HG03575 (cell line): Measurements from ENCODE around the gene LRIT3.
"Not testable (repeated sequence)": the region's sequence is repeated elsewhere in the genome, so short reads cannot be mapped to it uniquely, and the experiment has no call there.

Experiments
- ATAC-seq: cut with Tn5 transposase; IDR thresholded peaks from one replicate; pipeline ENCODE4 v1.9.1; 2021; ENCODE audit not compliant: unreplicated experiment, insufficient number of reproducible peaks, low FRiP score; ENCODE audit errors: extremely low read depth

LRIT3 gene

GRCh38 chr4:109846395-109847098, 1.4 kb upstream of the LRIT3 start:
- no peak for ATAC-seq

DNA sequence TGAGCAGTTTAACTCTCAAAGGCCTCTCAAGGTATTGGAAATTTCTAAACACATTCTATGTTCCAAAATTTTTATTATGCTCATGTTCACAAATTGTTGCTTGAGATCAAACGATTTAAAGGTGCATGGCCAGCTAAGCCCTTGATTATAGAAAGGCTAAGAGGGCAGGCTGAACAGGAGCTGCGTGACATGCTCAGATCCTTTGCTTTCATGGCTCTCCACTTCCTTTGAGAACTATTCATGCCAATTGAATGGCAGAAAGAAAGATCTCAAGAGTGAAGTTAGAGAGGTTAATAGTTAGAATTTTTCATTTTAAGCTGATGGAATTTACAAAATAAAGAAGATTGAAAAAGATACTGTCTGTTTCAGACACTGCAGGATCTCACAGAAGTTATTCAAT, 594 bp downstream of the LRIT3 start:
- ATAC-seq: no peak

- ATAC-seq: no peak
Measured at GRCh38 chr4:109850601-109851000, 2.7 kb downstream of the LRIT3 start.

GRCh38 chr4:109859426-109860300, 11.8 kb downstream of the LRIT3 start:
- not testable (repeated sequence) for ATAC-seq

DNA sequence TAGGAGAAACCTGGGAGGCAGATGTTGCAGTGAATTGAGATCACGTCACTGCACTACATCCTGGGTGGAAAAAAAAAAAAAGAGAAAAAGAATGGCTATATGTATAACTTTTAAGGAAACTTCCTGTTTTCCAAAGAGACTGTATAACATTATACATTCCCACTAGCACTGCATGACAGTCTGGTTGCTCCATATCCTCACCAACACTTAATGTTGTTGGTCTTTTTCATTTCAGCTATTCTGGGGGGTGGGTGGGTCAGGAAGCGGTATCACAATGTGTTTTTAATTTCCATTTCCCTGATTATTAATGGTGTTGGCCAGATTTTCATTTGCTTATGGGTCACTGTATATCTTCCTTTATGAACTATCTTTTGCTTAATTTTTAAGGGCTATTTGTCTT, 13.4 kb downstream of the LRIT3 start:
- ATAC-seq: no peak

- ATAC-seq: no peak
Measured at GRCh38 chr4:109861916-109862511, 14.1 kb downstream of the LRIT3 start.

DNA sequence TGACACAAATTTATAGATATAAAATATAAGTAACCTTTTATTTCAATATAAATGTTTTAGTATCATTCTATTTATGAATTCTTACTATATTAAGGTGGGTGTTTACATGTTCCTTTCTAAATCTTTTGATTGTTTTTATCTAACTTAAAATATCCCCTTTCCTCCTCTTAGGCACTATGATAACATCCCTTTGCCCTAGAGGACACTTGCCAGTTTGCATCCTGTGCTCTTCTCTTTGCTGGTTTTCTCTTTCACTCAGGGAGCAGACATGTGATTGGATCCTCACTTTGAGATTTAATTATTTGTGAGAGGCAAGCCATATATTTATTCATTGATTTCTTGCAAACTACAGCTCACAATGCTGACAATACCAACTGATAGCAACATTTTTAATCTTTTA, 16.2 kb downstream of the LRIT3 start:
- no peak for ATAC-seq

GRCh38 chr4:109870061-109870460, 22.2 kb downstream of the LRIT3 start:
- no peak for ATAC-seq

DNA sequence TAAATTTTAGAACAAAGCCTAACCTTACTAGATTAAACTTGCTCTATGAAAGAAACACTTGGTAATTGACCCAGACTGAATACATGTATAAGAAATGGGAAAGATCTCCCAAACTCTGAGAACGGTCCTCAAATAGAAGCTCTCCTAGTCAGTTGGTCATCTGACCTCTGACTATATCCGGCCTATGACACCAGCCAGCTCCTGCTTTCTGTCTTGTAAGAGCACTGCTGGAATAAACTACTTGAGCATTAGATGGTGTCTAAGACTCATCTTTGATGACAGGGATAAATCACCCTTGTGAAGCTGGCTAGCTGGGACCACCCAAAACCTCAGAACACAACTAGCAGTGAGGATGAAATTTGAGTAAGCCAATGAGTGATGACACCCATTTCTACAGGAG, 24.2 kb downstream of the LRIT3 start:
- ATAC-seq: no peak

DNA sequence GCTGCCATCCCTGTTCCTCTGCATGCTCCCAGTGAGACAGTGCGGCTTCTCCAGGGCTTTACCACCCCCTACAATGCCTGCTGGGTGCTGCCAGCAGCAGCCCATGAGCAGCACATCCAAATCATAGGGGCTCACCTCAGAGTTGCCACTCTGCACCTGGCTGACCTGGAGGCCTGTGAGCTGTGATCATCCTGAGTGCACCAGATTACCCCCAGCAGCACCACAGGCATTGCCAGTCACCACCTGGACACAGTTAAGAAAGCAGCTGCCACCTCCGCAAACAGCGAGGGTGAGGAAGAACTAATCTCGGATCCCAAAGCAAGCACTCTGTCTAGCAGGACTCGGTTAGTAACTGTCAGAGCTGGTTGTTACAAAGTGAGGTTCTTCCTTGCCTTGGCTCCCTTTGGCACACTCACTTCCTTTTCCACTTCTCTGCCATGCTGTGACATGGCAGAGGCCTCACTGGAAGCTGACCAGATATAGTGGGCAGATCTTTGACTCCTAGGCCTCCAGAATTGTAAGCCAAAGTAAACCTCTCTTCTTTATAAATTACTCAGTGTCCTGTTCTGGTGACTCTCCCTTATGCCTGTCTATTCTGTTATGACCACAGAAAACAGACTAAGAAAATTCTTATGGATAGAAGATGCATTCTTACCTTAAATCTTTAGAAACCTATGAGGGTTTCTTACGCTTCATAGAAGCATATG, 25.2 kb downstream of the LRIT3 start:
- ATAC-seq: no peak

- ATAC-seq: no peak
Measured at GRCh38 chr4:109873791-109874514, 26.0 kb downstream of the LRIT3 start.

GRCh38 chr4:109875106-109875505, 27.2 kb downstream of the LRIT3 start:
- no peak for ATAC-seq

GRCh38 chr4:109875553-109875952, 27.6 kb downstream of the LRIT3 start:
- not testable (repeated sequence) for ATAC-seq

DNA sequence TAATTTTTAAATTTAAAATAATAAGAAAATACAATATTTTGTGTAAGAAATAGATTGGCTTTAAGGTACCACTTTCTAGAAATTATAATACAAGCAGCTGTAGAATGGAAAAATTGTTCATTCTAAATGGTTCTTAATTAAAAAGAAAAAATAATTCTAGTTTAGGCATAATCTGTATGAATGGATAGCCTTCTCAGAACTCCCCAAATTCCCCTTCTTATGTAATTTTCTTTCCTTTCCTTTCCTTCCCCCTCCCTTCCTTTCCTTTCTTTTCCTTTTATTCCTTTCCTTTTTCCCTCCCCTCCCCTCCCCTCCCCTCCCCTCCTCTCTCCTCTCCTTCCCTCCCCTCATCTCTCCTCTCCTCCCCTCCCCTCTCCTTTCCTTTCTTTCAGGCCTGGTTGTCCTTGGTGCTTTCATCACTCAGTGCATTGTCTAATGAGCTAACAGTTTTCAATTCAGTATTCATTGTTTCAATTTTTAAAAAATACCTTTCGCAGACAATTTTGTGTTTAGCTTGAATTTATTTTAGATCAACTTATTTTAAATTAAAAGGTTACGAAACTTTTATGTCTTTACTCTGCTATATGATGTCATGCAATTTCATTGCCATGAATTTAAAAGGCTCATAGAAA, 28.8 kb downstream of the LRIT3 start:
- ATAC-seq: no peak

DNA sequence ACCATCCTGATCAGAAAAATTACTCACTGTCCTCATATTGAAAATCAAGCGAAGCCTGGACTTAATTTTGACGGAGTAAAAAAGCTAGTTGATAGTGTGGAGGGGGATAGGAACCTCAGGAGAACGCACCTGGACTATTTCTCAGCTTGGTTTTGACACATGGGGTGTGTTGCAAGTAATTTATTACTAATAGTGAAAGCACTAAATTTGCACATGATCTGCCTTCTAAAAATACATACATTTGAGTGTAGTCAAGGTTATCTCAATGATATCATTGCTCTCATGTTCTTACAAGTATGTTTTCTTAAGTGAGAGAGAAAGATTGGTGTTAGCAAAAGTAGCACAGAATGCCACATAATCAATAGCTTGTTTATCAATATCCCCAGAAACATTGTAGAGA, 29.5 kb downstream of the LRIT3 start:
- ATAC-seq: peak; percentile 84

DNA sequence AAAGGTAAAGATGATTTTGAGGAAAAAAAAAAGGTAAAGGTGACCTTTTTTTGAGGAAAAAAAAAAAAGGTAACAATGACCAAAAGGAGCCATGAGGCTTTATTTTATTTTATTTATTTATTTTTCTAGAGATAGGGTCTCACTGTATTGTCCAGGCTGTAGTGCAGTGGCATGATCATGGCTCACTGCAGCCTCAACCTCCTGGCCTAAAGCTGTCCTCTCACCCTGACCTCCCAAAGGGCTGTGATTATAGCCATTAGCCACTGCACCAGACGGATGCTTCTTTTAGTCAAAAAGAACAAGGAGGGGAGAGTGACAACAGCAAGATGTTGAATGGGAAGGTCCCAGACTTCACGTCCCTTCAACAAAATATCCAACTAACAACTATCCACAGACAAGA, 30.4 kb downstream of the LRIT3 start:
- no peak for ATAC-seq

- no peak for ATAC-seq
Measured at GRCh38 chr4:109879081-109879480, 31.2 kb downstream of the LRIT3 start.

DNA sequence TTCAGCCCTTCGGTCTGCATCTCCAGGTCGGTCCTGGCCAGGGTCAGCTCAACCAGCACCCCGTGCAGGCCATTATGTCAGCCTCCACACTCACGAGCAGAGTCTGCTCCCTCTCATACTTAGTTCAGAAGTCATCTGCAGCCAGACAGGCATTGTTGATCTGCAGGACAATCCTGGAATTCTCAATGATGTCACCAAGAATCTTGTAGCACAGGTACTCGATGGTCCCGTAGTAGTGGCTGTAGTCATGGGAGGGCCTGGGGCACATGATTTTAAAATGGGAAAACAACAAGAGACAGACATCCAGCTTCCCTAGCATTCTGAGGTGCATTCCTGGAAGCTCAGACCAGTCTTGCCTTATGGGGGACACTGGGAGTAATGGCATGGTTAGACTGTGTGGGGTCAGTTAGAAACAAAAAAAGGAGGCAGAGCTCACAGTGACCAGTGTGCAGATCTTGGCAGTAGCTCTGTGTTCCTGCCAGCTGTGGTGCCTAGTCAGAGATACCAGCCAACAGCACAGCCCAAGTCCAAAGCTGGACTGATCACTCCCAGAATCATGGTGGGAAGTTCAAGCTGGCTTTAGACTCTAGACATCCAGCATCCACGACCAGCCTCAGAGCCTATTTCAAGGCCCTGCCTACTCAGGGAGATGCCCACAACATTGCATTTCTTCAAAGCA, 31.9 kb downstream of the LRIT3 start:
- ATAC-seq: no peak
